ENCODE results near the gene DHX36.

DHX36 gene

DNA sequence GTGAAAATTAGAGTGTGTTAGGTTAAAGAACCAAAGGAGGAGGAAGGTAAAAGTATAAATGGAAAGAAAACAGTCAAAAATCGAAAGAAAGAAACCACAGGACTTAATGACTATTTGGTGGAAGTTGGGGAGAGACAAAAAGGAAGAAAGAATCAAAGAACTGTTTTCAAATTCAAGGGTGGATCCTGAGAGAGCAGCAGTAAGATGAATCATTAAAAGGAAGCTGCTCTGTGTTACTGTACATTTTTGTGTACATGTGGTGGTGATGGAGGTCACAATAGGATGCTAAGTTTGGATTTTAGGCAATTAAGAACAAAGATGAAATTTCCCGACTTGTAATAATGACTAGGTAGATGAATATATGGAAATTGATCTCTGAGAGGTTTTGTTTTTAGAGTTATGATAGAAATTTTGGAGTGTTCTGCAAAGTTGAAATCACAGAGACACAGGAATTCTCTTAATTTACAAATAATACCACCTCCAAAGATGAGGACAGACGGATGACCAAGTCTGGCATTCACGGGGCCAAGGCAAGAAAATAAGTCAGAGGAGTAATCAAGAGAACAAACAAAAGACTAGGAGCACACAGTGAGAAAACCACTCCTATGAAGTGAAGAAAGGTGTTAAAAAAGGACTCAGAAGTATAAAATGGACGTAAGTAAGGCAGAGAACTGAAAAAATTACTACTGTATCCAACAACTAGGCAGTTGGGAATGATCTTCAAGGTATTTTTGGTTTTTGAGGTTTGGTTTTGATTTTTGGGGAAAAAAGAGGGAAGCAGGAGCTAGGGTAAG, 7.1 kb downstream of the DHX36 start:
- DNase-seq (ENCODE audit: extremely low read depth, low read depth): no peak
- H3K4me3 ChIP-seq (replicated peaks; ENCODE audit: low read depth, low read length): no peak overlapping the region
- no peak for TF ChIP-seq CTCF (IDR thresholded peaks at IDR 0.05; ENCODE audit: low read depth, low read length, missing control alignments)

- no peak overlapping the region for H3K4me3 ChIP-seq (replicated peaks; ENCODE audit: low read depth, low read length)
- no peak for TF ChIP-seq CTCF (IDR thresholded peaks at IDR 0.05; ENCODE audit: low read depth, low read length, missing control alignments)
- DNase-seq (ENCODE audit: extremely low read depth, low read depth): no peak
Measured at GRCh38 chr3:154314152-154314551, 10.1 kb downstream of the DHX36 start.

DNA sequence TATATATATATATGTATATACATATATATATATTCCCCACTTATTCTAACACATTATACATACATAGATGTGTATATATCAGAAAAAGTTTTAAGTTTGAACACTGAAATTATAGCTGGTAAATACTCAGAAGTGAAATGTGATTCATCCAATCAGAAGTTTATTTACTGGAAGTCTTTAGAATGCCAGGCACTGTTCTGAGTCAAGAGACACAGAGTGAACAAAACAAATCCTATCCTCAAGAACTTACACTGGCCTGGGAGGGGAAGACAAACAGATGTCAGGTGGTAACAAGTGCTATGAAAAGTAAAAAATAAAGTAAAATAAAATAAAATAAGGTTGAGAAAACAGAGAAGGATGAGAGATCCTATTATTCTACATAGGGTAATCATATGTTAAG, 13.4 kb downstream of the DHX36 start:
- no peak for DNase-seq (ENCODE audit: extremely low read depth, low read depth)
- no peak overlapping the region for H3K4me3 ChIP-seq (replicated peaks; ENCODE audit: low read depth, low read length)
- TF ChIP-seq CTCF (IDR thresholded peaks at IDR 0.05; ENCODE audit: low read depth, low read length, missing control alignments): no peak

- TF ChIP-seq CTCF (IDR thresholded peaks at IDR 0.05; ENCODE audit: low read depth, low read length, missing control alignments): no peak
- H3K4me3 ChIP-seq (replicated peaks; ENCODE audit: low read depth, low read length): no peak overlapping the region
- DNase-seq (ENCODE audit: extremely low read depth, low read depth): no peak
Measured at GRCh38 chr3:154307363-154307762, 16.9 kb downstream of the DHX36 start.

GRCh38 chr3:154304936-154305335, 19.4 kb downstream of the DHX36 start:
- no peak for DNase-seq (ENCODE audit: extremely low read depth, low read depth)
- no peak overlapping the region for H3K4me3 ChIP-seq (replicated peaks; ENCODE audit: low read depth, low read length)
- no peak for TF ChIP-seq CTCF (IDR thresholded peaks at IDR 0.05; ENCODE audit: low read depth, low read length, missing control alignments)

DNA sequence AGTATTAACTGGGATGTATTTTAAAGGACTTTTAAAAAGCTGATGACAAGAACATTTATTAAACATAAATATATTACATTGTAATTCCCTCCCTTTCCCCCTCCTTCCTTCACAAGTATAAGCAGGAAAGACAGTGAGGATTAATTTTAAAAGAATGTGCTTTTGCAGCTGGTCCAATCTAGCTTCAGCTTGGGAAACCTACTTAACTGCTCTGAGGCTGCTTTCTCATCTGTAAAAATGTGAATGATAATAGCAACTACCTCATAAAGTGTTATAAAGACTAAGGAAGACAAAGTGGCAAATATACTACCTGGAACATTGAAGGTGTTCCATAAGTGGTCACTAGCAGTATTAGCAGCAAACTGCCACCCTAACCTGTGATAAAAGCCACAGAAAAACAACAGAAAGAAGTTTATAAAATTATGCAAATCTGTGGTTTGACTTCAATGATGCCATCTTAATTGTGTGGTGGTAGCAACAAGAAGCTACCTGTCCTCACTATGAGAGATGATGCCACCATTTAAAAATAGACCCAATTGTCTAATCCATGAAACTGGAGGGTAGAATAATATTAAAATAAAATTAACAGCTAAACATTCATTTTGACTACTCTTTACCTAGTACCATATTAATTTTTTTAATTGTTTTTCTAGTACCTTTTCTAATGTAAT, 20.0 kb downstream of the DHX36 start:
- no peak for DNase-seq (ENCODE audit: extremely low read depth, low read depth)
- TF ChIP-seq CTCF (IDR thresholded peaks at IDR 0.05; ENCODE audit: low read depth, low read length, missing control alignments): no peak
- no peak overlapping the region for H3K4me3 ChIP-seq (replicated peaks; ENCODE audit: low read depth, low read length)

Data from HFF-Myc (cell line).